ENCODE data around the gene GK.

Gene GK

GRCh38 chrX:30653415-30654131, at the start of gene GK:
TSS of gene GK (plus strand) at chrX:30653423. CDS start at chrX:30653538, 115 bp downstream.
- no peak for TF ChIP-seq CTCF (conservative IDR thresholded peaks at IDR 0.05; ENCODE audit: low read depth, low read length)
- peak within 1 kb of the TSS; percentile 68 for H3K4me3 ChIP-seq (ENCODE audit: low read length)
- no peak for DNase-seq (ENCODE audit: low read depth)

GRCh38 chrX:30607155-30607554, 46.1 kb upstream of the GK start:
- no peak for DNase-seq (ENCODE audit: low read depth)
- no peak overlapping the region for H3K4me3 ChIP-seq (ENCODE audit: low read length)
- TF ChIP-seq CTCF (conservative IDR thresholded peaks at IDR 0.05; ENCODE audit: low read depth, low read length), result no peak

DNA sequence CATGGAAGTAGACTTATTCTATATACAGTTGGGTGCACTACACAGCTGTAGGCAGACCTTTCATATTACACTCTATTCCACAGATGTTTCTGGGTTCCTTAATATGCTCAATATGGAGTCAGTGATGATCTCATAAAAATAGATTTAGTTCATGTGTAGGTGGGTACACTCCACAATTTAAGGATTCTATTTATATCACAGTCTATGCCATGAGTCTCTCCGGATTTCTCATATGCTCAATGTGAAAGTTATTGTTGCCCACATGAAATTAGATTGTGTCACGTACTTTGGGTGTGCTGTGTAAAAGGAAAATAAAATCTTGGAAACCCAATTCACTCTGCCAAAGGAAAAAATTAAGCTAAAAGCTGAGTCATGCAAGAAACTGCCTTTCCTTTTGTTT, 43.2 kb upstream of the GK start:
- no peak for DNase-seq (ENCODE audit: low read depth)
- no peak overlapping the region for H3K4me3 ChIP-seq (ENCODE audit: low read length)
- TF ChIP-seq CTCF (conservative IDR thresholded peaks at IDR 0.05; ENCODE audit: low read depth, low read length), result no peak

GRCh38 chrX:30612250-30612655, 41.0 kb upstream of the GK start:
- no peak for TF ChIP-seq CTCF (conservative IDR thresholded peaks at IDR 0.05; ENCODE audit: low read depth, low read length)
- no peak overlapping the region for H3K4me3 ChIP-seq (ENCODE audit: low read length)
- no peak for DNase-seq (ENCODE audit: low read depth)

GRCh38 chrX:30613721-30614120, 39.5 kb upstream of the GK start:
- no peak for TF ChIP-seq CTCF (conservative IDR thresholded peaks at IDR 0.05; ENCODE audit: low read depth, low read length)
- DNase-seq (ENCODE audit: low read depth), result no peak
- H3K4me3 ChIP-seq (ENCODE audit: low read length), result no peak overlapping the region

- TF ChIP-seq CTCF (conservative IDR thresholded peaks at IDR 0.05; ENCODE audit: low read depth, low read length), result no peak
- DNase-seq (ENCODE audit: low read depth), result no peak
These were observed 38.0 kb upstream of the GK start for GRCh38 chrX:30615229-30615628.

GRCh38 chrX:30618160-30618765, 35.0 kb upstream of the GK start:
- no peak for DNase-seq (ENCODE audit: low read depth)
- no peak overlapping the region for H3K4me3 ChIP-seq (ENCODE audit: low read length)

More at GRCh38 chrX:30615229-30615628, 38.0 kb upstream of the GK start:
- H3K4me3 ChIP-seq (ENCODE audit: low read length), result no peak overlapping the region

More at GRCh38 chrX:30618160-30618765, 35.0 kb upstream of the GK start:
- TF ChIP-seq CTCF (conservative IDR thresholded peaks at IDR 0.05; ENCODE audit: low read depth, low read length), result no peak
